ENCODE results near the gene CACNB2. TPM values are rescaled to one million over a fixed set of nuclear protein-coding genes. Genes with fewer than 3 reads are reported as not detected.

The CACNB2 gene
- total RNA-seq, 2 donors from 2014 or later: 5.5 to 17.4 TPM

GRCh38 chr10:18429335-18429734 lies 289.1 kb downstream of the CACNB2 start:
- Histone ChIP-seq H3K9me3 (no peaks in the 10 kb centered on the region), H3K36me3 (no peaks in the 10 kb centered on the region), H3K27me3 (replicated peaks; ENCODE audit: insufficient read depth) (no peaks in the 10 kb centered on the region), H3K4me1 (replicated peaks) (no peaks in the 10 kb centered on the region), H3K27ac (no peak overlapping the region), H3K4me3 (no peak overlapping the region)
- intact Hi-C loops (cut with DNase I): no loop called here
- no peak for DNase-seq (ENCODE audit: low spot score)
- TF ChIP-seq CTCF (IDR thresholded peaks at IDR 0.05) (no peak), POLR2AphosphoS5 (IDR thresholded peaks at IDR 0.05) (no peak), POLR2A (IDR thresholded peaks at IDR 0.05) (no peak)
- 81% methylated on average over 3 of the region's 3 CpGs for WGBS

GRCh38 chr10:18436902-18437301 lies 296.7 kb downstream of the CACNB2 start:
- H3K36me3 ChIP-seq: no peaks in the 10 kb centered on the region
- TF ChIP-seq POLR2A (IDR thresholded peaks at IDR 0.05) (no peak), CTCF (IDR thresholded peaks at IDR 0.05) (no peak), POLR2AphosphoS5 (IDR thresholded peaks at IDR 0.05) (no peak)
- intact Hi-C loops (cut with DNase I): no loop called here
- no peak overlapping the region for H3K27ac ChIP-seq
- WGBS: 44% methylated on average over 1 of the region's 1 CpG
- DNase-seq (ENCODE audit: low spot score): no peak
- H3K4me3 ChIP-seq: no peak overlapping the region
- no peaks in the 10 kb centered on the region for H3K9me3 ChIP-seq
- no peaks in the 10 kb centered on the region for H3K27me3 ChIP-seq (replicated peaks; ENCODE audit: insufficient read depth)
- H3K4me1 ChIP-seq (replicated peaks): no peaks in the 10 kb centered on the region

- Histone ChIP-seq H3K4me1 (replicated peaks) (no peaks in the 10 kb centered on the region), H3K27me3 (replicated peaks; ENCODE audit: insufficient read depth) (no peaks in the 10 kb centered on the region), H3K4me3 (no peak overlapping the region), H3K27ac (no peak overlapping the region), H3K9me3 (no peaks in the 10 kb centered on the region), H3K36me3 (no peaks in the 10 kb centered on the region)
- no peak for DNase-seq (ENCODE audit: low spot score)
- no peak for TF ChIP-seq CTCF (IDR thresholded peaks at IDR 0.05)
- TF ChIP-seq POLR2A (IDR thresholded peaks at IDR 0.05): no peak
- TF ChIP-seq POLR2AphosphoS5 (IDR thresholded peaks at IDR 0.05): no peak
- intact Hi-C loops (cut with DNase I): no loop called here
- WGBS: 66% methylated on average over 5 of the region's 5 CpGs
Measured at GRCh38 chr10:18437486-18437885, 297.3 kb downstream of the CACNB2 start.

GRCh38 chr10:18438361-18439126 lies 298.3 kb downstream of the CACNB2 start:
- intact Hi-C loops (cut with DNase I): no loop called here
- 92% methylated on average over 17 of the region's 17 CpGs for WGBS

More at GRCh38 chr10:18438361-18439126, 298.3 kb downstream of the CACNB2 start:
- Histone ChIP-seq H3K9me3 (no peaks in the 10 kb centered on the region), H3K27ac (no peak overlapping the region), H3K27me3 (replicated peaks; ENCODE audit: insufficient read depth) (no peaks in the 10 kb centered on the region), H3K4me1 (replicated peaks) (no peaks in the 10 kb centered on the region), H3K36me3 (no peaks in the 10 kb centered on the region), H3K4me3 (no peak overlapping the region)
- no peak for DNase-seq (ENCODE audit: low spot score)
- TF ChIP-seq CTCF (IDR thresholded peaks at IDR 0.05) (no peak), POLR2AphosphoS5 (IDR thresholded peaks at IDR 0.05) (no peak), POLR2A (IDR thresholded peaks at IDR 0.05) (no peak)

All from prostate gland (tissue), 2 donors.